Neural progenitor cell (in vitro differentiated cells): ENCODE data around the gene FGD6. TPM values are rescaled to one million over a fixed set of nuclear protein-coding genes. Genes with fewer than 3 reads are reported as not detected.
A peak's percentile ranks its signal among the peaks of the same experiment; 100 is the strongest.

Experiments used
- DNase-seq: peaks from one replicate; pipeline ENCODE4 v3.0.0-alpha.2; 2016; ENCODE audit warnings: low spot score
- H2AFZ ChIP-seq: fragments of 200-600 bp; sonication (generic); replicated peaks from 2 replicates; pipeline ENCODE4 v1.6.1; 2016; ENCODE audit warnings: antibody characterized with exemption
- H3F3A ChIP-seq: fragments of 200-600 bp; sonication (generic); 2 replicates; pipeline ENCODE4 v1.6.1; 2016; ENCODE audit warnings: antibody characterized with exemption, low read depth
- H3K27ac ChIP-seq: fragments of 200-600 bp; sonication (generic); 2 replicates; pipeline ENCODE4 v1.5.1; 2016; ENCODE audit warnings: mild to moderate bottlenecking
- H3K27me3 ChIP-seq: fragments of 200-600 bp; sonication (generic); 2 replicates; pipeline ENCODE4 v1.6.1; 2016; ENCODE audit warnings: mild to moderate bottlenecking, moderate library complexity
- H3K36me3 ChIP-seq: fragments of 200-600 bp; sonication (generic); 2 replicates; pipeline ENCODE4 v1.5.1; 2016
- H3K4me1 ChIP-seq: fragments of 200-600 bp; sonication (generic); 2 replicates; pipeline ENCODE4 v1.6.1; 2016; ENCODE audit warnings: mixed run types
- H3K4me2 ChIP-seq: fragments of 200-600 bp; sonication (generic); 2 replicates; pipeline ENCODE4 v1.6.1; 2016
- H3K4me3 ChIP-seq: fragments of 200-600 bp; sonication (generic); 2 replicates; pipeline ENCODE4 v1.5.1; 2016
- H3K79me2 ChIP-seq: fragments of 200-600 bp; sonication (generic); 2 replicates; pipeline ENCODE4 v1.6.1; 2016; ENCODE audit warnings: low read depth
- H3K9ac ChIP-seq: fragments of 200-600 bp; sonication (generic); 2 replicates; pipeline ENCODE4 v1.6.1; 2016
- H3K9me3 ChIP-seq: fragments of 200-600 bp; sonication (generic); 2 replicates; pipeline ENCODE4 v1.5.1; 2016; ENCODE audit warnings: low read depth
- H4K20me1 ChIP-seq: fragments of 200-600 bp; sonication (generic); 2 replicates; pipeline ENCODE4 v1.6.1; 2016; ENCODE audit warnings: low read depth
- H3K27ac Mint-ChIP-seq: 3 replicates; pipeline ENCODE4 v1.8.0; 2021; ENCODE audit warnings: mixed read lengths
- H3K27me3 Mint-ChIP-seq: 2 replicates; pipeline ENCODE4 v1.8.0; 2022; ENCODE audit warnings: low read depth, mild to moderate bottlenecking, inconsistent platforms, moderate library complexity, mixed read lengths; ENCODE audit not compliant: insufficient read depth
- H3K36me3 Mint-ChIP-seq: 3 replicates; pipeline ENCODE4 v1.8.0; 2021; ENCODE audit warnings: mixed read lengths
- H3K4me1 Mint-ChIP-seq: 3 replicates; pipeline ENCODE4 v1.8.0; 2021; ENCODE audit warnings: mixed read lengths
- H3K4me3 Mint-ChIP-seq: 3 replicates; pipeline ENCODE4 v1.8.0; 2021; ENCODE audit warnings: mild to moderate bottlenecking, moderate library complexity, mixed read lengths
- H3K9me3 Mint-ChIP-seq: 3 replicates; pipeline ENCODE4 v1.8.0; 2020; ENCODE audit warnings: mixed read lengths
- EZH2 ChIP-seq: fragments of 200-600 bp; sonication (generic); IDR thresholded peaks from 2 replicates; pipeline ENCODE4 v1.6.1; 2017; ENCODE audit warnings: antibody characterized with exemption, mild to moderate bottlenecking, moderate library complexity
- EZH2phosphoT487 ChIP-seq: fragments of 200-600 bp; sonication (generic); IDR thresholded peaks from 2 replicates; pipeline ENCODE4 v1.6.1; 2017; ENCODE audit warnings: antibody characterized with exemption
- total RNA-seq: library from RNA; depleted of rRNA; stranded (reverse); fragments of >200 nt; gene quantifications from 2 replicates; pipeline ENCODE4 v1.2.3, GENCODE V29; 2015; ENCODE audit warnings: low replicate concordance
- TF ChIP-seq, protein P1 (sequence below): fragments of 200-600 bp; sonication (generic); IDR thresholded peaks from 2 replicates; pipeline ENCODE4 v1.5.1; 2017; ENCODE audit warnings: antibody characterized with exemption, mild to moderate bottlenecking

Gene FGD6
- total RNA-seq, 1 donor from 2014 or later = 32.0 TPM

DNA sequence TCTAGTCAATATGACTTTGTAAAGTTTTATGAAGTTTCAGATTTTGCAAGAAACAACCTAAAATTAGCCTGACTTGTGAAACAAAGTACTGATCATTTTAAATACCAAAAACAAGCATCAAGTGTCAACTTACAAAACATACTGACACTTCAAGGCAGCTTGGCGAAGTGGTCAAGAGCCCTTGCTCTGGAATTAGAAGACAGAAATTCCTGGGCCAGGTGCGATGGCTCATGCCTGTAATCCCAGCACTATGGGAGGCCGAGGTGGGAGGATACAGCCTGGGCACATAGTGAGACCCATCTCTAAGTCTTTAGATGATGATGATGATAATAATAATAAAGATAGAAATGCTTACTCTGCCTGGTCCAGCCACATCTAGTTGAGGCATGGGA is 98.5 kb downstream of the FGD6 start:
- no peak for DNase-seq
- no peak overlapping the region for H3K9ac ChIP-seq
- H3K4me3 ChIP-seq = no peak overlapping the region
- Mint-ChIP-seq H3K27me3 (peaks cover 2% of the 10 kb centered on the region), H3K4me1 (peaks cover 4% of the 10 kb centered on the region), H3K27ac (no peak overlapping the region), H3K36me3 (peaks cover 9% of the 10 kb centered on the region), H3K9me3 (no peaks in the 10 kb centered on the region), H3K4me3 (no peak overlapping the region)
- no peaks in the 10 kb centered on the region for H3K79me2 ChIP-seq
- peaks cover 3% of the 10 kb centered on the region for H3K36me3 ChIP-seq
- H3K4me1 ChIP-seq = peaks cover 6% of the 10 kb centered on the region
- TF ChIP-seq EZH2phosphoT487 = no peak
- TF ChIP-seq EZH2 = no peak
- TF ChIP-seq, protein P1, sequence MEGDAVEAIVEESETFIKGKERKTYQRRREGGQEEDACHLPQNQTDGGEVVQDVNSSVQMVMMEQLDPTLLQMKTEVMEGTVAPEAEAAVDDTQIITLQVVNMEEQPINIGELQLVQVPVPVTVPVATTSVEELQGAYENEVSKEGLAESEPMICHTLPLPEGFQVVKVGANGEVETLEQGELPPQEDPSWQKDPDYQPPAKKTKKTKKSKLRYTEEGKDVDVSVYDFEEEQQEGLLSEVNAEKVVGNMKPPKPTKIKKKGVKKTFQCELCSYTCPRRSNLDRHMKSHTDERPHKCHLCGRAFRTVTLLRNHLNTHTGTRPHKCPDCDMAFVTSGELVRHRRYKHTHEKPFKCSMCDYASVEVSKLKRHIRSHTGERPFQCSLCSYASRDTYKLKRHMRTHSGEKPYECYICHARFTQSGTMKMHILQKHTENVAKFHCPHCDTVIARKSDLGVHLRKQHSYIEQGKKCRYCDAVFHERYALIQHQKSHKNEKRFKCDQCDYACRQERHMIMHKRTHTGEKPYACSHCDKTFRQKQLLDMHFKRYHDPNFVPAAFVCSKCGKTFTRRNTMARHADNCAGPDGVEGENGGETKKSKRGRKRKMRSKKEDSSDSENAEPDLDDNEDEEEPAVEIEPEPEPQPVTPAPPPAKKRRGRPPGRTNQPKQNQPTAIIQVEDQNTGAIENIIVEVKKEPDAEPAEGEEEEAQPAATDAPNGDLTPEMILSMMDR = no peak
- no peaks in the 10 kb centered on the region for H3K9me3 ChIP-seq
- H3F3A ChIP-seq = no peaks in the 10 kb centered on the region
- no peak overlapping the region for H2AFZ ChIP-seq
- no peak overlapping the region for H3K27ac ChIP-seq
- no peaks in the 10 kb centered on the region for H4K20me1 ChIP-seq
- H3K27me3 ChIP-seq = no peaks in the 10 kb centered on the region
- H3K4me2 ChIP-seq = no peak overlapping the region

DNA sequence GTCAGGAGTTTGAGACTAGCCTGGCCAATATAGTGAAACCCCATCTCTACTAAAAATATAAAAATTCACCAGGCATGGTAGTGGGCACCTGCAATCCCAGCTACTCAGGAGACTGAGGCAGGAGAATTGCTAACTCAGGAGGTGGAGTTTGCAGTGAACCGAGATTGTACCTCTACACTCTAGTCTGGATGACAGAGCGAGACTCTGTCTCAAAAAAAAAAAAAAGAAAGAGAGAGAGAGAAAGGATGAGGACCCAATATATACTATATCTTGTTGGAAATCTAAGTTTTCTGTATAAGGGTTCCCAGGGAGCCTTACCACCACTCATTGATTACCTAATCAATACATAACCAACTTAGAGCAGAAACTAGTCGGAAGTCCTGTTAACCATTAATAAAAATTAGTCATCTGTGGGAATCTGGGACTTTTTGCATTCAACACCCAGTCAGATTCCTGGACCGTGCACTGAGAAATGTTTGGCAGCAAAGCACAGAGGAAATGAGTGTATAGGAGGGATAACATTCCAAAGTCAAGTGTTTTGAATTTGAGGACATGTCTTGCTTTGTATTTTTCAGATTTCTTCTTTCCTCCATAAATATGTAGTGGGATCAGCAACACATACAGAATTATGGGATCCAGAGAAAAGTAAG is 99.0 kb downstream of the FGD6 start:
- Histone ChIP-seq H3K79me2 (no peaks in the 10 kb centered on the region), H3K9me3 (no peaks in the 10 kb centered on the region), H3K36me3 (peaks cover 3% of the 10 kb centered on the region), H3F3A (no peaks in the 10 kb centered on the region), H3K27ac (no peak overlapping the region), H3K27me3 (no peaks in the 10 kb centered on the region), H4K20me1 (no peaks in the 10 kb centered on the region), H3K4me2 (no peak overlapping the region), H2AFZ (no peak overlapping the region), H3K9ac (no peak overlapping the region), H3K4me3 (no peak overlapping the region), H3K4me1 (peaks cover 6% of the 10 kb centered on the region)
- peaks cover 12% of the 10 kb centered on the region for H3K36me3 Mint-ChIP-seq
- H3K9me3 Mint-ChIP-seq = no peaks in the 10 kb centered on the region
- DNase-seq = no peak
- H3K4me1 Mint-ChIP-seq = peaks cover 4% of the 10 kb centered on the region
- H3K4me3 Mint-ChIP-seq = no peak overlapping the region
- peaks cover 2% of the 10 kb centered on the region for H3K27me3 Mint-ChIP-seq
- TF ChIP-seq, protein P1 = no peak
- TF ChIP-seq EZH2 (no peak), EZH2phosphoT487 (no peak)
- H3K27ac Mint-ChIP-seq = no peak overlapping the region

DNA sequence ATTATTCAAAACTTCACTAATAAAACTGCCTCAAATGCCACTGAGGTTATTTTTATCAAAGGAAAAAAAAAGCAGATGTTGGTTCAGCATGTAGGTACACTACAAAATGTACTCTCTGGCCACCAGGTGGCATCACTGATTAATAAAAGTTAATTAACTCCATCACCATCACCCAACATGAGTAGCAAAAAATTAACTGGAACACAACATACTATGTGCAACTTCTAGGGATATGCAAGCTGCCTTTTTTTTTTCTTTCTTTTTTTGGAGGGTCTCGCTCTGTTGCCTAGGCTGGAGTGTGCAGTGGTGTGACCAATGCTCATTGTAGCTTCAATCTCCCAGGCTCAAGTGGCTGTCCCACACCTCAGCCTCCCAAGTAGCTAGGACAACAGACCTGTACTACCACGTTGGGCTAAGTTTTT is 100.1 kb downstream of the FGD6 start:
- H3K27ac ChIP-seq = no peak overlapping the region
- no peaks in the 10 kb centered on the region for H3F3A ChIP-seq
- H3K4me1 ChIP-seq = peaks cover 6% of the 10 kb centered on the region
- peaks cover 3% of the 10 kb centered on the region for H3K36me3 ChIP-seq
- H2AFZ ChIP-seq = no peak overlapping the region
- H3K4me2 ChIP-seq = no peak overlapping the region
- H3K4me3 ChIP-seq = no peak overlapping the region
- Mint-ChIP-seq H3K9me3 (no peaks in the 10 kb centered on the region), H3K27ac (no peak overlapping the region), H3K4me3 (no peak overlapping the region), H3K4me1 (peaks cover 4% of the 10 kb centered on the region), H3K36me3 (peaks cover 19% of the 10 kb centered on the region), H3K27me3 (peaks cover 2% of the 10 kb centered on the region)
- no peaks in the 10 kb centered on the region for H3K27me3 ChIP-seq
- DNase-seq = peak; percentile 83
- H3K9ac ChIP-seq = no peak overlapping the region
- TF ChIP-seq EZH2phosphoT487 (no peak), EZH2 (no peak)
- TF ChIP-seq, protein P1 = peak; percentile 78
- no peaks in the 10 kb centered on the region for H4K20me1 ChIP-seq
- no peaks in the 10 kb centered on the region for H3K79me2 ChIP-seq
- no peaks in the 10 kb centered on the region for H3K9me3 ChIP-seq
